HEK293 (cell line): ENCODE measurements around the gene LIN7A.
A peak's percentile ranks its signal among the peaks of the same experiment; 100 is the strongest.

Experiments used
- CTCF ChIA-PET: fragments of 350-600 bp; formaldehyde crosslinking; extraction: SDS; loops from one replicate; lab custom pipeline; 2021; ENCODE audit warnings: antibody characterized with exemption; lab: Yijun Ruan, JAX
- POLR2A ChIA-PET: fragments of 300-600 bp; formaldehyde crosslinking; extraction: SDS; loops from one replicate; lab custom pipeline; 2020; ENCODE audit warnings: antibody characterized with exemption, inconsistent platforms; lab: Yijun Ruan, JAX
- H3K27ac ChIP-seq: fragments of 200-500 bp; sonication (Bioruptor generic); 2 replicates; pipeline ENCODE4 v1.5.1; 2014; ENCODE audit warnings: low read depth, low read length, control low read depth, inconsistent platforms; ENCODE audit errors: extremely low read depth
- H3K36me3 ChIP-seq, 2 experiments: fragments of 200-500 bp in 1 of 2; sonication (Bioruptor generic) in 1 of 2; 1 replicate in 1 of 2; 2 replicates in 1 of 2; pipeline ENCODE4 v1.5.1; 2014 to 2017; ENCODE audit warnings: inconsistent platforms in 2 of 2, low read length in 2 of 2; ENCODE audit not compliant: control insufficient read depth in 2 of 2, insufficient read depth in 1 of 2
- H3K4me1 ChIP-seq: fragments of 200-500 bp; sonication (Bioruptor generic); 2 replicates; pipeline ENCODE4 v1.5.1; 2014; ENCODE audit warnings: mild to moderate bottlenecking, low read length, inconsistent platforms; ENCODE audit not compliant: control insufficient read depth, insufficient read depth
- H3K4me3 ChIP-seq: 2 replicates; pipeline ENCODE4 v1.5.1; 2011; ENCODE audit warnings: low read depth, mild to moderate bottlenecking, control low read depth, low read length, moderate library complexity
- H3K9me3 ChIP-seq: fragments of 200-500 bp; sonication (Bioruptor generic); 2 replicates; pipeline ENCODE4 v1.5.1; 2014; ENCODE audit warnings: low read depth, low read length, inconsistent platforms; ENCODE audit not compliant: control insufficient read depth, insufficient read depth
- HOXA7 ChIP-seq: sonication (generic); formaldehyde crosslinking; IDR thresholded peaks from 2 replicates; pipeline ENCODE4 v1.8.1; 2022; ENCODE audit warnings: missing genetic modification reagents, borderline replicate concordance
- HOXD13 ChIP-seq: sonication (generic); formaldehyde crosslinking; IDR thresholded peaks from 2 replicates; pipeline ENCODE4 v1.8.0; 2022; ENCODE audit warnings: missing genetic modification reagents, borderline replicate concordance
- KLF16 ChIP-seq: fragments of 450-650 bp; formaldehyde crosslinking; IDR thresholded peaks from 2 replicates; pipeline ENCODE4 v1.5.1; 2017; ENCODE audit warnings: missing biosample characterization, missing genetic modification characterization
- KLF17 ChIP-seq: fragments of 450-650 bp; formaldehyde crosslinking; IDR thresholded peaks from 2 replicates; pipeline ENCODE4 v1.5.1; 2016; ENCODE audit warnings: missing biosample characterization, missing genetic modification characterization
- MYNN ChIP-seq: fragments of 450-650 bp; formaldehyde crosslinking; IDR thresholded peaks from 2 replicates; pipeline ENCODE4 v1.5.1; 2016; ENCODE audit warnings: missing biosample characterization, missing genetic modification characterization, borderline replicate concordance
- OSR2 ChIP-seq: fragments of 450-650 bp; formaldehyde crosslinking; IDR thresholded peaks from 2 replicates; pipeline ENCODE4 v1.5.1; 2016; ENCODE audit warnings: missing biosample characterization, missing genetic modification characterization
- SP3 ChIP-seq: fragments of 450-650 bp; formaldehyde crosslinking; IDR thresholded peaks from 2 replicates; pipeline ENCODE4 v1.5.1; 2016; ENCODE audit warnings: missing biosample characterization, missing genetic modification characterization
- ZBTB8A ChIP-seq: fragments of 450-650 bp; formaldehyde crosslinking; IDR thresholded peaks from 2 replicates; pipeline ENCODE4 v1.5.1; 2016; ENCODE audit warnings: missing biosample characterization, missing genetic modification characterization
- ZFHX2 ChIP-seq: fragments of 450-650 bp; formaldehyde crosslinking; conservative IDR thresholded peaks from 2 replicates; pipeline ENCODE4 v1.5.1; 2016; ENCODE audit warnings: missing biosample characterization, missing genetic modification characterization
- ZNF112 ChIP-seq: fragments of 450-650 bp; formaldehyde crosslinking; IDR thresholded peaks from 2 replicates; pipeline ENCODE4 v1.5.0; 2017; ENCODE audit warnings: missing biosample characterization, missing genetic modification characterization
- ZNF114 ChIP-seq: fragments of 450-650 bp; formaldehyde crosslinking; IDR thresholded peaks from 2 replicates; pipeline ENCODE4 v1.5.0; 2017; ENCODE audit warnings: missing biosample characterization, missing genetic modification characterization
- ZNF140 ChIP-seq: fragments of 450-650 bp; formaldehyde crosslinking; IDR thresholded peaks from 2 replicates; pipeline ENCODE4 v1.5.1; 2016; ENCODE audit warnings: missing biosample characterization, missing genetic modification characterization
- ZNF174 ChIP-seq: fragments of 450-650 bp; formaldehyde crosslinking; IDR thresholded peaks from 2 replicates; pipeline ENCODE4 v1.5.0; 2017; ENCODE audit warnings: missing biosample characterization, mild to moderate bottlenecking, missing genetic modification characterization
- ZNF266 ChIP-seq: fragments of 450-650 bp; formaldehyde crosslinking; IDR thresholded peaks from 2 replicates; pipeline ENCODE4 v1.5.1; 2016; ENCODE audit warnings: missing biosample characterization, missing genetic modification characterization, low read depth
- ZNF274 ChIP-seq, 2 experiments: fragments of 200-500 bp in 1 of 2; fragments of 450-650 bp in 1 of 2; sonication (Bioruptor generic) in 1 of 2; formaldehyde crosslinking in 1 of 2; IDR thresholded peaks; 2 replicates each; pipeline versions ENCODE4 v1.5.1 to v1.6.1; 2014 to 2016; ENCODE audit warnings: borderline replicate concordance in 1 of 2, inconsistent platforms in 1 of 2, low read length in 1 of 2, missing biosample characterization in 1 of 2, missing genetic modification characterization in 1 of 2
- ZNF350 ChIP-seq: fragments of 450-650 bp; formaldehyde crosslinking; IDR thresholded peaks from 2 replicates; pipeline ENCODE4 v1.5.0; 2017; ENCODE audit warnings: missing biosample characterization, mild to moderate bottlenecking, missing genetic modification characterization
- ZNF529 ChIP-seq: fragments of 450-650 bp; formaldehyde crosslinking; IDR thresholded peaks from 2 replicates; pipeline ENCODE4 v1.5.1; 2017; ENCODE audit warnings: missing genetic modification characterization, missing biosample characterization; ENCODE audit not compliant: insufficient replicate concordance
- ZNF624 ChIP-seq: fragments of 450-650 bp; formaldehyde crosslinking; IDR thresholded peaks from 2 replicates; pipeline ENCODE4 v1.5.1; 2017; ENCODE audit warnings: missing biosample characterization, missing genetic modification characterization
- ZNF629 ChIP-seq: fragments of 450-650 bp; formaldehyde crosslinking; IDR thresholded peaks from 2 replicates; pipeline ENCODE4 v1.5.1; 2017; ENCODE audit warnings: missing biosample characterization, missing genetic modification characterization
- ZNF654 ChIP-seq: fragments of 450-650 bp; formaldehyde crosslinking; IDR thresholded peaks from 2 replicates; pipeline ENCODE4 v1.5.1; 2016; ENCODE audit warnings: low read depth, missing biosample characterization, missing genetic modification characterization
- ZSCAN16 ChIP-seq: fragments of 450-650 bp; formaldehyde crosslinking; IDR thresholded peaks from 2 replicates; pipeline ENCODE4 v1.5.1; 2016; ENCODE audit warnings: missing biosample characterization, missing genetic modification characterization
- ZSCAN23 ChIP-seq: fragments of 450-650 bp; formaldehyde crosslinking; IDR thresholded peaks from 2 replicates; pipeline ENCODE4 v1.5.1; 2016; ENCODE audit warnings: missing biosample characterization, missing genetic modification characterization
- TF ChIP-seq, protein P1 (sequence below): fragments of 450-650 bp; formaldehyde crosslinking; IDR thresholded peaks from 2 replicates; pipeline ENCODE4 v1.5.1; 2016; ENCODE audit warnings: missing biosample characterization, missing genetic modification characterization

LIN7A gene

DNA sequence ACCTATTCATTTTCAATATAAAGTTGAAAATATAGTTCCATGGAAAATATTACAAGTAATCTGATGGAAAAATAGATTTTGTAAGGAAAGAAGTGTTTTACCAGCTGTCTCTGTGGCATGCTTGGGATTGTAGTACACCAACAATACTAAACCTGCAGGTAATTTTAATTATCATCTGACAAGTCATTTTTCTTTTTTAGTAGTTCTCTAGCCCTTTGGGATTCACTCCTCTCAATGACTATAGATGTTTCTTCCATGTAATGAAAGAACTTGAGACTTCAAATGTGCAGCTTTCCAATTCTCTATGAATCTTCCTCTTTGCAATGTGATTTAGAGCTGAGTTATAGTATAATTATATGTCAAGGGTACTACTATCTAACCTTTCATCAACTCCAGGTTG lies 14.7 kb upstream of the LIN7A start (continued):
- TF ChIP-seq HOXA7 (CRISPR knock-in tag), result no peak

GRCh38 chr12:80946591-80946990 lies 8.9 kb upstream of the LIN7A start:
- Histone ChIP-seq H3K4me1 (no peaks in the 10 kb centered on the region), H3K27ac (no peak overlapping the region), H3K4me3 (no peak overlapping the region), H3K9me3 (no peaks in the 10 kb centered on the region), H3K36me3 (no peaks in the 10 kb centered on the region)
- TF ChIP-seq ZNF654 (peak; percentile 21; the same call in 1 of the 2 replicates), ZSCAN23 (no peak)
- ChIA-PET POLR2A (no interaction called here), CTCF (interaction anchor here (0.6 to 1.0 kb wide), 2 partner anchors 11 to 107 kb away, joined by 3 read pairs; no protein-coding TSS in a partner anchor)

GRCh38 chr12:80943338-80943737 lies 5.6 kb upstream of the LIN7A start:
- POLR2A ChIA-PET, result no interaction called here

DNA sequence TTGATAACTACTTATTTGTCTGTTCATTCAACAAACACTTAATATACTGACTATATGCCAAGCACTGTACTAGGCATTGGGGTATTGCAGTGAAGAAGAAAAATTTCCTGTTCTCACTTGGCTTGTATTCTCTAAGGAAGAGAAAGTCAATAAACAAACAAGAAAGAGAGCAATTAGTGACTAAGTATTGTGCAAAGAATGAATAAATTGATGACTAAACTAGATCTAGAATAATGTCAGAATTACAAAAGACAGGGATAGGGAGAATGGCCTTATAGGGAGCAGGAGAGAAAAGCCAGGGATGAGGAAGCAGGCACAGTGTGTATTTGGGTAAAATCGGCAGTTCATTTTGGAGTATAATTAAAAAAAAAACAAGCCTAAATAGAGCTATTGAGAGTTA lies 4.2 kb upstream of the LIN7A start:
- Histone ChIP-seq H3K9me3 (no peaks in the 10 kb centered on the region), H3K27ac (no peak overlapping the region), H3K4me3 (no peak overlapping the region), H3K4me1 (no peaks in the 10 kb centered on the region; the same call in 1 of the 2 replicates), H3K36me3 (no peaks in the 10 kb centered on the region)
- ChIA-PET POLR2A (no interaction called here), CTCF (interaction anchor here (0.7 kb wide), 1 partner anchor 126 kb away, joined by 3 read pairs; no protein-coding TSS in a partner anchor)
- TF ChIP-seq ZNF174 (tag by site-specific recombination) (no peak), ZNF266 (tag by site-specific recombination) (no peak), KLF16 (tag by site-specific recombination) (no peak), HOXD13 (CRISPR knock-in tag) (no peak), ZNF140 (tag by site-specific recombination) (no peak), SP3 (tag by site-specific recombination) (no peak), ZNF624 (tag by site-specific recombination) (no peak)

More at GRCh38 chr12:80943338-80943737, 5.6 kb upstream of the LIN7A start:
- Histone ChIP-seq H3K4me1 (no peaks in the 10 kb centered on the region; the same call in 1 of the 2 replicates), H3K9me3 (no peaks in the 10 kb centered on the region), H3K4me3 (no peak overlapping the region), H3K36me3 (no peaks in the 10 kb centered on the region), H3K27ac (no peak overlapping the region)
- CTCF ChIA-PET, result interaction anchor here (0.9 kb wide), 1 partner anchor 669 kb away, joined by 4 read pairs; no protein-coding TSS in a partner anchor
- no peak for TF ChIP-seq ZNF350

DNA sequence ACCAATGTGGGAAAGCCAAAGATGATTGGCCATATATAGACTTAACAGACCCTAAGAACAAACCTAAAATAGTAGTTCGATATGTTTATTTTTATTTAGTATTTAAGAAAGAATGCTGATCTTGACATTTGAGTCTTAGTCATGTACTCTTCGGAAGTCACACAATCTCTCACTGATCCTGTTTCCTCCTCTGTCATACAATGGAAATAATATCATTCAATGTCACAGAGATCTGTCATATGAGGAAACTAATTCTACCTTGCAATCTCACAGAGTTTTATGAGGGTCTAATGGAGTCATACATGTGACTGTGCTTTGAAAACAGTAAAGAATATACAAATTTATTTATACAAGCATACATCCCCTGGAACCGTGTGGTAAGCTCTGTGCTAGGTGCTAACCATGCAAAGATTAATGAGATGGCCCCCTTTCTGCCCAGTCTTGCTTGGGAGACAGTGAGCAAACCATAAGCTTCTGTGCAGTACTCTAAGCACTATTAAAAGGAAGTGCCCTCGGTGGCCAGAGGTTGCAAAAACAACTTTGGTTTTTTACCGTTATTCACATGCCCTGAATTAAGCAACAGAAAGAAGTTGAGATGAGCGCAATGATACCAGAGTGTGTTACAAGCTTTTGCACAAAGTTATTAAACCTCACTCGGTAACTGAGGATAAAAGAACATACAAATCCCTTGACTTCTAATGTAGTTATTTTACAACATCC lies 1.7 kb upstream of the LIN7A start:
- H3K36me3 ChIP-seq, result no peaks in the 10 kb centered on the region
- ChIA-PET CTCF (no interaction called here), POLR2A (no interaction called here)
- H3K9me3 ChIP-seq, result no peaks in the 10 kb centered on the region
- H3K4me1 ChIP-seq, result no peaks in the 10 kb centered on the region; the same call in 1 of the 2 replicates
- H3K4me3 ChIP-seq, result no peak overlapping the region
- H3K27ac ChIP-seq, result no peak overlapping the region
- TF ChIP-seq ZNF529 (tag by site-specific recombination) (no peak), ZSCAN16 (tag by site-specific recombination) (no peak), ZNF112 (no peak), KLF17 (tag by site-specific recombination) (no peak), MYNN (tag by site-specific recombination) (no peak), ZNF274 (IDR thresholded peaks at IDR 0.05; ENCODE audit: low read length) (no peak), ZNF274 (tag by site-specific recombination; IDR thresholded peaks at IDR 0.05; ENCODE audit: borderline replicate concordance) (no peak), ZNF114 (tag by site-specific recombination) (no peak), ZFHX2 (tag by site-specific recombination) (no peak), ZBTB8A (tag by site-specific recombination) (no peak), ZNF629 (tag by site-specific recombination) (no peak), OSR2 (tag by site-specific recombination) (no peak)
- TF ChIP-seq, protein P1, sequence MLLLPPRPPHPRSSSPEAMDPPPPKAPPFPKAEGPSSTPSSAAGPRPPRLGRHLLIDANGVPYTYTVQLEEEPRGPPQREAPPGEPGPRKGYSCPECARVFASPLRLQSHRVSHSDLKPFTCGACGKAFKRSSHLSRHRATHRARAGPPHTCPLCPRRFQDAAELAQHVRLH (tag by site-specific recombination), result no peak
